NCI-H187 (cell line): ENCODE results near the gene PCNT.
"Not testable (repeated sequence)": the region's sequence is repeated elsewhere in the genome, so short reads cannot be mapped to it uniquely, and the experiment has no call there.

Experiments used
- DNase-seq, 2 experiments: peaks; one replicate each; lab custom pipeline; 2025; lab: John Stamatoyannopoulos, UW

The PCNT gene

GRCh38 chr21:46381541-46381940 is 57.6 kb downstream of the PCNT start:
- DNase-seq: no peak

DNA sequence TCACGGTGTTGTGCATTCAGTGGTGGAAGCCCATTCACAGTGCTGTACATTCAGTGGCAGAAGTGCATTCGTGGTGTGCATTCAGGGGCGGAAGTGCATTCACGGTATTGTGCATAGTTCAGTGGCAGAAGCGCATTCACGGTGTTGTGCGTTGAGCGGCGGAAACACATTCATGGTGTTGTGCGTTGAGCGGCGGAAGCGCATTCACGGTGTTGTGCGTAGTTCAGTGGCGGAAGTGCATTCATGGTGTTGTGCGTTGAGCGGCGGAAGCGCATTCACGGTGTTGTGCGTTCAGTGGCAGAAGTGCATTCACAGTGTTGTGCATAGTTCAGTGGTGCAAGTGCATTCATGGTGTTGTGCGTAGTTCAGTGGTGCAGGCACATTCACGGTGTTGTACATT is 60.6 kb downstream of the PCNT start:
- DNase-seq: no peak

GRCh38 chr21:46385846-46386733 is 62.1 kb downstream of the PCNT start:
- DNase-seq: no peak

DNA sequence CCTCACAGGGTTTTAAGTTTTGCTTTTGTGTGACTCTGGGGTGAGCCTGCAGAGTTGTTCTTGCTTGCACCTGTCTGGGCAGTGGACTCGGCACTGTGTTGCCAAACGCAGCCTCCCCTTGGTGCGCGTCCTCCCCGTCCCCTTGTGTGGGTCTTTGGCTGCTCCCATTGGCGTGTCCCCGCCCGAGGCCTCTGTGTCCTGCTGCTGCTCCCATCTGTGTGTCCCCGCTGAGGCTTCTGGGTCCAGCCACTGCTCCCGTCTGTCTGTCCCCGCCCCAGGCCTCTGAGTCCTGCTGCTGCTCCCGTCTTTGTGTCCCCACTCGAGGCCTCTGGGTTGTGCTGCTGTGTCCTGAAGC is 62.8 kb downstream of the PCNT start:
- no peak for DNase-seq

DNA sequence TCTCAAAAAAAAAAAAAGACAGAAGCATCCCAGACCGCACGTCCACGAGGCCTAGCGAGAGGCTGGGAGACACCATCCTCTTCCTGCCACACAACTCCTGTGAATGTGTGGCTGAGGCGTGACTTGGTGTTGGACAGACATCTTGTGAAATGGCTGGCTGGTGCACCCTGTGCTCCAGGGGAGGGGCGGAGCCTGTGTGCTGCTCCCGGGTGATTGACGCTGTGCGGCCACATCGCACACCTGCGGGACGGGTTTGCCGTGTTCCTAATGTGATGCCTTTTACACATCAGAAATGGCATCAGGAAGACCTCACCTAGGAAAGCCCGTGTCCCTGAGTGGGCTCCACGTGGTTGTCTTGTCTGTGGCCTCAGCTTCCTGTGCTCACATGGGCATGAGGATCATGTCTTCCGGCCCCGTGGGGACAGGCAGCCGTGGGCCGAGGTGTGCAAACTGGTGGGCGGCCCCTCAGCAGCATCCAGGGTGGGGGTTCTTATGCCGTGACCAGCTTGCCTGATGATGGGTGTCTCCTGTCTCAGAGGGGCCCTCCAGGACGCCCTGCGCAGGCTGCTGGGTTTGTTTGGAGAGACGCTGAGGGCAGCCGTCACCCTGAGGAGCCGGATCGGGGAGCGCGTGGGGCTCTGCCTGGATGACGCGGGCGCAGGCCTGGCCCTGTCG is 64.4 kb downstream of the PCNT start:
- no peak for DNase-seq

GRCh38 chr21:46388896-46389295 is 64.9 kb downstream of the PCNT start:
- DNase-seq: no peak

DNA sequence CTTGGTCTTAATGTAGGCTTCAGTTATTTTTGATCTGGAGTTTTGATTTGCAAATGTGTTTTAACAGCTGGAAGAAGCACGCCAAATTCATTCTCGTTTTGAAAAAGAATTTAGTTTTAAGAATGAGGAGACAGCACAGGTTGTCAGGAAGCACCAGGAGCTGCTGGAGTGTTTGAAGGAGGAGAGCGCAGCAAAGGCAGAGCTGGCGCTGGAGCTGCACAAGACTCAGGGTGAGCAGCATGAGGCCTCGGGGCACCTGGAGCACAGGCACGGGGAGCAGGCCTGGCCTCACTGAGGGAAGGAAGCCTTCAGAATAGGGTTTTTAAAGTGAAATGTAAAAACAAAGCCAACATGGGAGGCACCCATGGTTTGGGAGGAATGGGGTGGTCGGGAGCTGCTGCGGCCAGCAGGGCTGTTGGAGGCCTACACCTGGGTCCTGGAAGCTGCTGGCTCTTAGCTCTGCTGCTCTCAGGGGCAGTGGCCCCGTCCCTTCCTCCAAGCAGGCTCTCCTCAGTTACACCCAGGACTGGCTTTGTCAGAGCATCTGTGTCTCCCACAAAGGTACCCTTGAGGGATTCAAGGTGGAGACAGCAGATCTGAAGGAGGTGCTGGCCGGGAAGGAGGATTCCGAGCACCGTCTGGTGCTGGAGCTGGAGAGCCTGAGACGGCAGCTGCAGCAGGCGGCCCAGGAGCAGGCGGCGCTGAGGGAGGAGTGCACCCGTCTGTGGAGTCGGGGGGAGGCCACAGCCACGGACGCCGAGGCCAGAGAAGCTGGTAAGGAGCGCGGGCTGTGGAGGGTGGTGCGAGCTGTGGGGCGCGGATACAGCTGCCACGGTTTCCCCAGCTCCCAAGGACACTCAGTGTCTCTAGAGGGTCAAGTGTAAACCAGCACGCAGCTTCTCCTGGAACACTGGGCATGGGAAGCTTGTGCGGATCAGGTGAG is 66.9 kb downstream of the PCNT start:
- no peak for DNase-seq

DNA sequence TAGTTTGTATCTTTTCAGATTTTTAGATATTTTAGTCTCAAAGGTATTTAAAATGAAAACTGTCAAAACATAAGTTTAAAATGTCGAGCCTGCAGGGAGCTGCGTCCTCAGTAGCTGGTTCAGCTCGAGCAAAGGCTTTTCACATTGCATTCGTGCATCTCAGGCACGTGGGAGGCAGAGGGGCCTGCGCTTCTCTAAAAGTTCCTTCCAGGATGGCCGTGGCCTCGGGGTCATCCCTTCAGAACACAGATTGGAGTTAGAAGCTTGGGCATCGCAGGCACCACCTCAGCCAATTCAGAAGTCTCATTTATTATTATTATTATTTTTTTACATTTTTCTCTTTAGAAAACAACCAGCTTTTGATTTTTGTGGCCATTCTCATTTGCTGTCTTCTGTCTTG is 67.8 kb downstream of the PCNT start:
- no peak for DNase-seq

- DNase-seq: no peak
These were observed 69.0 kb downstream of the PCNT start for GRCh38 chr21:46392921-46393320.

DNA sequence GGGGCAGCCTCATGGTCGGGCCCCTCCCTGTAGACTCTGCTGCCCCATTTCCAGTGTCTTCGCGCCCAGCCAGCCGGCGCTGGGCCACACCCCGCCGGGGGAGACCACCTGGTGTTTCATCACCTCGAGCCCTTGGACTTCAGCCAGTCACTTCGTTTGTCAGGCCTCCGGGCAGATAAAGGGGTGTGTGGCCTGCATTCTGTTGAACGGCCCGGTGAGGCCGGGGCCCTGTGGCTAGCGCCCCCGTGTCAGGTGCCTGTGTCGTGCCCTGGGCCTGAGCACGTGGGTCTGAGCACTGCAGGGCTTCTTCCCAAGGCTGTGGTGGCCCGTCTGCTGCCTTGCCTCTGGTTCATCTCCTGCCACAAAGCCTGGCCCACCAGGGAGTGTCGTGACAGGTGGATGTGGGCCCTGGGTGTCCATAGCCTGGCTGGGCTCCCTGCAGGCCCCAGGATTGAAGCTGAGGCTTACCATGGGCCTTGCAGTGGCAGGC is 69.5 kb downstream of the PCNT start:
- DNase-seq: no peak

DNA sequence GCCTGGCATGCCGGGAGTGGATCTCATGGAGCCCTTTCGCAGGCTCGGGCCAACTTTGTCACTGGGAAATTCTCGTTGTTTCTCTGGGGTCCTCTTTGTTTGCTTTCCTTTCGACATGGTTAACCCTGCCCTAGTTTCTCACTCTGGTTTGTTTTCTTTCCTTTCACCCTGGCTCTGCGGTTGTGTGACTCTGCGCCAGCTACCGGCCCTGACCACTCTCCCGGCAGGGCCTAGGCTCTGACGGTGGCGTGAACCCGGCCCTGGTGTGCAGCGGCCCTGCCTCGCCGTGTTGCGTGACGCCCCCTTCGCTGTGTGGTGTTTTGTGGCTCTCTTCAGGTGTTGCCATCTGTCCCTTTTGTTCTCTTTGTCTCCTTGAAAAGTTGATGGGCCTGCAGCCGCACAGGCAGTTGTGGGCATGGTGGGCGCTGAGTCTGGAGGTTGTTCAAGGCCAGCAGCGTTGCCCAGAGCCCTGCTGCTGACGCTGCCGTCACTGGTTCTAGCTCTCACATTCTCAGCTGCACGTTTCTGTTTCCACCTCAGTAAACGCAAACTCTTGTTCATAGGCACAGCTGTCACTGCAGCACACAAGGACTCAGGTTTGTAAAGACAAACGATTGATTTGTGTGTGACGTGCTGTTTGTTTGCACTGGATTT is 70.1 kb downstream of the PCNT start:
- no peak for DNase-seq

GRCh38 chr21:46394595-46395104 is 70.7 kb downstream of the PCNT start:
- DNase-seq: no peak

DNA sequence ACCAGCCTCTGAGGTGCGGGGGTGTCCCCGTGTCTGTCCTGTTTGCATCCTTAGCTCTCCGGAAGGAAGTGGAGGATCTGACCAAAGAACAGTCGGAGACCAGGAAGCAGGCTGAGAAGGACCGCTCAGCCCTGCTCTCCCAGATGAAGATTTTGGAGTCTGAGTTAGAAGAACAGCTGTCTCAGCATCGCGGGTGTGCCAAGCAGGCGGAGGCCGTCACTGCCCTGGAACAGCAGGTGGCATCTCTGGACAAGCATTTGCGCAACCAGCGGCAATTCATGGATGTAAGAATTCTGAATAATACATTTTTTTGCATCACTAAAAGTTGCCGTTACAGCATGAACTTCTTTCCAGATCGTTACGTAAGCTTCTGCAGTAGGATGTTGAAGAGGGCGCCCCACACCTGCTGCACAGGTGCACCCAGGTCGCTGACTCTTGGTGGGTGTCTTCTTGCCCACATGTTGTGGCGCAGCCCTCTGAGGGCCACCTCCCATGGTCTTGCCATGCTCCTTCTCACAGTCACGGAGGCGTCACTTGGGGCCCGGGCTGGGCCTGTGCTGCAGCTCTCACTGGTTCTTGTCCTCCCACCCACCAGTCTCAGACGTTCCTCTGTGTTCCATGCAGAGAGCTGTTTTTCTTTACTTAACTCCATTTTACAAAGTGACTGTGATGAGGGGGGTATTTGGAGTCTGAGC is 73.4 kb downstream of the PCNT start:
- DNase-seq: no peak

- DNase-seq: no peak
These were observed 74.0 kb downstream of the PCNT start for GRCh38 chr21:46397993-46398392.

DNA sequence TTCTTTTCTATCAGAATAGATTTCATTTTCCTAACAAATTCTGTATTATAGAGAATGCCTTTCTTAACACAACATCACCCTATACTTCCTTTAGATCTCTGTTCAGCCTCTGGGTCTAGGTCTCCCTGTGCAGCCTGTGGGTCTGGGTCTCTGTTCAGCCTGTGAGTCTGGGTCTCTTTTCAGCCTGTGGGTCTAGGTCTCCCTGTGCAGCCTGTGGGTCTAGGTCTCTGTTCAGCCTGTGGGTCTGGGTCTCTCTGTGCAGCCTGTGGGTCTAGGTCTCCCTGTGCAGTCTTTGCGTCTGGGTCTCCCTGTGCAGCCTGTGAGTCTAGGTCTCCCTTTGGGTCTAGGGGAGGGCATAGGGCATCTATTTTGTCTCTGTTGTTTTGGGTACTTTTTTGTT is 75.2 kb downstream of the PCNT start:
- DNase-seq: no peak

- DNase-seq: no peak
These were observed 75.7 kb downstream of the PCNT start for GRCh38 chr21:46399686-46400085.

DNA sequence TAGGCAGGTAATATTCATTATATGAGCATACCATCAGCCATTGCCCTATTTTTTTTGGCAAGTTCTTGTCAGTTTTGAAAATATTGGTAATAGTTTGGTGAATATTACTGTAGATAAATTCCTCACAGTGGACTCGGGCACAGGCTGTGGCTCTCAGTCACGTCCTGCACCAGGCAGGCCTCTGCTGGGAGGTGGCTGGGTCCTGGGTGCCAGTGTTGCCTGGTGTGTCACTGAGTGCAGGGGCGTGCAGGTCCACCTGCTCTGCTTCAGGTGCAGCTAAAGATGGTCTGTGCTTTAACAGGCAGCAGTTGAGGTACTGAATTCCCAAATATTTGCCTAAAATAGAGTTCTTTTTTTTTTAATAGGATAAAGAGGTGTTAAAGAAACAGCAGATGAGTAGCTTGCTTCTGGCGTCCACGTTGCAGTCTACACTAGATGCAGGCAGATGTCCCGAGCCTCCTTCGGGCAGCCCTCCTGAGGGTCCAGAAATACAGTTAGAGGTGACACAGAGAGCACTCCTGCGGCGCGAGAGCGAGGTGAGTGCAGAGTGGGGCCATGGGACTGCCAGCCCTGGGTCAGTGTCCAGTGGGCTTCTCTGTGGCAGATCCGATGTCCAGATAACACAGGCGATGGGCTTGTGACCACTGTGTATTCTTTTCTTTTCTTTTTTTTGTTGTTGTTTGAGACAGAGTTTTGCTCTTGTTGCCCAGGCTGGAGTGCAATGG is 77.4 kb downstream of the PCNT start:
- DNase-seq: no peak

DNA sequence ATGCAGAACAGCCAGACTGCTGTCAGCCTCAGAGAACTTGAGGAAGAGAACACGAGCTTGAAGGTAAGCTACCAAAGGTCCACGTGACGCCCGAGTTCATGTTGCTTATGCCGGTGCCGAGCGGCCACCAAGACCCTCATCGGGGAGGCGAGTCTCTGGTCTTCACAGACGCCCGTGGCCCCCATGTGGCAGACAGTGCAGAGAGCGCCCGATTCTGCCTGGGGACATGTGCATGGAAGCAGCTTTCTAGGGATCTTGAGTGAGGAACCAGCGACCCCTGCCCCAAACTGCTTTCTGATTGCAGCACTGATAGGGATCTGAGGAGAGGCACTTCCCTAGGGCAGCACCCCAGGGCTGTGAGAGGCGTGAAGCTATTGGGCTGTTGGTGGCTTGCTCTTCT is 78.5 kb downstream of the PCNT start:
- DNase-seq: no peak

GRCh38 chr21:46403234-46403811 is 79.4 kb downstream of the PCNT start:
- not testable (repeated sequence) for DNase-seq

DNA sequence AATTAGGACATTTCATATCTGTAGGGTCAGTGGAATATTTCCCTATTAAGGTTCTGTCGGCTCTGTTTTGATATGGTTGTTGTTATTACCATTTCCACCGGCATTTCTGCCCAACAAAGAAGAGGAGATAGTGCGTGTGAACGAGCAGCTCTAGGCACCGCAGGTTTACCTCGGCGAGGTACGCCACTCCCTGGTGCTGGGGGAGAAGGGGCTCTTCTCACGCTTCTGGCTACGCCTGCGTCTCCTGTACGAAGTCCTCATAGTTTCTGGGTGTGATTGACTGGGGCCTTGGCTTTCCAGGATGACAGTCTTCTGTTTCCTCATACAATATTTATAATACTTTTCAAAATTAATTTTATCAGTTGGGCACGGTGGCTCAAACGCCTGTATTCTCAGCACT is 80.3 kb downstream of the PCNT start:
- no peak for DNase-seq
